Left hindlimb (tissue), 1 donor: ENCODE results near the gene NCR1.
"Not testable (repeated sequence)": the region's sequence is repeated elsewhere in the genome, so short reads cannot be mapped to it uniquely, and the experiment has no call there.

Experiments used
- DNase-seq: peaks from one replicate; pipeline ENCODE4 v3.0.0-alpha.2; 2018

Gene NCR1

DNA sequence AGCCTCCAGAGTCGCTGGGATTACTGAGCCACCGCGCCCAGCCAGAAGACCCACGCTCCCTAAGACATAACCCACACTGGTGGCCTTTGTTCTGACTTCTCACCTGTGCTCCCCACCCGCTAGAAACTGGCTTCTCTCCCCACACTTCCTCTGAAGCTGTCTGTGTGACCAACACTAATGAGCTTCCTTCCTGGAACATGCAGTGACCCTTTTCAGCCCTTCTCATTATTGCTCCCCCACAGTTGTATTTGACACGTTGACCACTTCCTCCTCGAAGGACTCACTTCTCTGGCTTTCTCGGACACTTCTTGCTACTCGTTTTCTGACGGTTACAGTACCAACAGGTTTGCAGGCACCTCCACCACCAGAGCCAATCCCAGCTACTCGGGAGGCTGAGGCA lies 10.9 kb downstream of the NCR1 start:
- DNase-seq, result no peak

- no peak for DNase-seq
Measured at GRCh38 chr19:54918499-54918898, 12.6 kb downstream of the NCR1 start.

DNA sequence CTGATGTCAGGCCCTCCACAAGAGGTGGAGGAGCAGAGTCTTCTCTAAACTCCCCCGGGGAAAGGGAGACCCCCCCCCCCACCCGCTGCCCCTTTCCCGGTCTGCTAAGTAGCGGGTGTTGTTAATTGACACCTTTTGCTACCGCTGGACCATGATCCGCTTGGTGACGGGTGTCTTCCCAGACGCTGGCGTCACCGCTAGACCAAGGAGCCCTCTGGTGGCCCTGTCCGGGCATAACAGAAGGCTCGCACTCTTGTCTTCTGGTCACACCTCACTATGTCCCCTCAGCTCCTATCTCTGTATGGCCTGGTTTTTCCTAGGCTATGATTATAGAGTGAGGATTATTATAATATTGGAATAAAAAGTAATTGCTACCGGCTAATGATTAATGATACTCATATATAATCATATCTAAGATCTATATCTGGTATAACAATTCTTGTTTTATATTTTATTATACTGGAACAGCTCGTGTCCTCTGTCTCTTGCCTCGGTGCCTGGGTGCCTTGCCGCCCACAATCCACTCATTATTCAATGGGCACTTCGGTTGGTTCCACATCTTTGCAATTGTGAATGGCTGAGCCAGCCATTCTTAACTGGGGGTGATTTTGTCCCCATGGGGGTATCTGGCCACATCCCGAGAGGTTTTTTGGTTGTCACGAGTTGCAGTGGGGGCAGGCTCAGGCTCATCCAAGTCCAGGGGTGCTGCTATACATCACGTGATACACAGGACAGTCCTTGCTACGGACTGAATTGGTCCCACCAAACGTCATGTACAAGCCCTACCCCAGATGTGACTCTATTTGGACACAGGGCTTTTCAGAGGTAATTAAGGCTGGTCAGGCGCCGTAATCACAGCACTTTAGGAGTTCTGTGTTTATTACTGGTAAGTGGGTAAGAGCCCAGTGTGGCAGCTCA lies 14.0 kb downstream of the NCR1 start:
- DNase-seq, result not testable (repeated sequence)

GRCh38 chr19:54921082-54921481 lies 15.1 kb downstream of the NCR1 start:
- no peak for DNase-seq

DNA sequence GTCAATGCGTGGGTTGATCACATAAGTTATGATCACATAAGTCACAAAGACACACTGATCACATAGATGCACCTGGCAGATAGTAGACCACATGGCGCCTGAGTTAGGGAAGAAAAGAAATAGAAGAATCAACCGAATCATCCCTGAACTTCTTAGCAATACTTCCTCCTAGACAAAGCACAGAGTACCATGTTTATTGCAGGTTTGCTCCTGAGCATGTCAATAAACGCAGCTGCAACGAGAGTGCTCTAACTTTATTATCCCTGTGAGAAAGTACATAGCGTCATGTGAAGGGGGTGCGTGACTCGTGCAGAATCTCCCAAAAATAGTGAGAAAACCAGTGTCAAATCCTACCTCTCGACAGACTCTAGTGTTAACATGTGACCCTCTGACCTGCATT lies 17.3 kb downstream of the NCR1 start:
- DNase-seq, result no peak

DNA sequence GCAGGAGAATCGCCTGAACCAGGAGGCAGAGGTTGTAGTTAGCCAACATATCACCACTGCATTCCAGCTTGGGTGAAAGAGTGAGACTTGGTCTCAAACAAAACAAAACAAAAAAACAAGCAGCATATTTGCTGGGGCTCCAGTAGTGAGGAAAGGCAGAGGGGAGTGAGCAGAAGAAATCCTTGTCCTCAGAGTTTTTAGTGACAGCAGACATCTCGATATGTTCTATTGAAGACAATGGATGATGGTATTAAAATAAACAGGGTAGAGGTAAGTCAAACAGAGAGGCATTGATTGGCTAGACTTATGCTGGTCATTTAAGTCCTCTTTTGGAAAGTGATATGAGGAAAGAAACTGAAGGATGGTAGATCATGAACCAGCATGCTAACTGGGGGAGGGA lies 22.4 kb downstream of the NCR1 start:
- no peak for DNase-seq

DNA sequence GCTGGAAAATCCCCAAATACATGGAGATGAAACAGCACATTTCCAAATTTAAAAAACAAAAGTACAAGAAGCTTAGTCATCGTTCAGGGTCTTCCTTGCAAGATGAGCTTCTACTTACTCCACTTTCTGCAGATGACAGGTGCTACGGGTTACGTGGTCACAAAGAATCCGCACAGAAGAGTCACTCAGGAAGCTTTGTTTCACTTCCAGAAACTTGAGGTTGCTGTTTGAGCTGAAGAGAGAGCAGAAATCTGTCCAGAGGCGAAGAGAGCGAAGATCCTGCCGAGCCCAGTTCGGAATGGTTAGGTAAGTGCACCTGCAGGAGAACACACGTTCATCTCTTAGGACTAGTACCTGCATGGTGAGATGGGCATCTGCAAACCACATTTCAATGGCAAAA lies 32.0 kb downstream of the NCR1 start:
- DNase-seq, result no peak

DNA sequence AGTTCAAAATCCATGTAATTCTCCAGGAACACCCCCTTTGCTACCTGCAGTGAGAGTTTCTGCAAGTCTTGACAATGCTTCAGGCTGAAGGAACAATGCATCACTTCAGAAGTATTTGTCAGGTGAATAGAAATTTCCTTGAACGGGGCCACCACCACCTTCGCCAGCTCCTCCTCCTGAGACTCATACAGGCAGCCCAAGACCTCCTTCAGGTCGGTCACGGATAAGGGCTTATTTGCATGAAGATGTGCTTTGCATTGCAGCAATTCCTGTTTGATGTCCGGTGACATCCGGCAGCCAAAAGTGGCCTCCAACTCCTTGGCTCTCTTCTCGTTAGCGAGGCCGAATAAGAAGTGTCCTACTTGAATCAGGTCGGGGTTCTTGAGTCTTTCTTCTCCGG lies 33.0 kb downstream of the NCR1 start:
- DNase-seq, result no peak

DNA sequence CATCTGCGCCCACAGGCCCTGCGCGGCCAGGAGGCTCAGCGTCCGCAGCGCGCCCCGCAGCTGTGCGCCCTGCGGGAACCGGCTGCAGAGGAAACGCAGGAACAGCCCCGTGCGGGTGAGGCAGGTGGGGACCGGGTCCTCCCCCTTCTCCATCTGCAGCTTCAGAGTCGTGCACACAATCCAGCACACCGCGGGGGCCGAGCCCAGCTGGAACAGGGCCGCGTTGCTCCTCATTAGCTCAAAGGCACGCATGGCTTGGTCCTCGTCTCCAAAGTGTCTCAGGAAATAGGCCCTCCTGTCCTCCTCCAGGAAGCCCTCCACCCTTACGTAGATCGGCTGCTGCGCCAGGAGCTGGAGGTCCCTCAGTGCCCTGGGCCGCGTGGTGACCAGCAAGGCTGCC lies 33.6 kb downstream of the NCR1 start:
- not testable (repeated sequence) for DNase-seq

- DNase-seq, result not testable (repeated sequence)
Measured at GRCh38 chr19:54943772-54944361, 37.9 kb downstream of the NCR1 start.

DNA sequence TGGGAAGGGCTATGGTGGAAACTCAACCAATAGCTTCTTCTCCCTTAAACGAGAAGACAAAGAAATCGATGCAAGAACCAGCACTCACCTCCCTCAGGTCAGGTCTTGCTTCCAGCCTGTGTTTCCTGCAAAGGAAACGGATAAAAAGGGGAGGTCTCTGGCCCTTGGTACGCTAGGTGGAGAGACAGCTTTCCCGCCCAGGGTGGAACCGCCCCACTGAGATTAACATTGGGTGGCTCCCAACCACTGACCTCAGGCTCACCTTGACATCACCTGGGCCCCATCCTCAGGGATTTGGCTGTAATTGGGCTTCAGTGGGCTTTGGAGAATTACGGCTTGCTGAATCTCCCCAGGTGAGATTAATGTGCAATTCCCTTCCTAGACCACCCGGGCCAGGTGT lies 41.4 kb downstream of the NCR1 start, which contains the start of gene NLRP7:
Gene NLRP7, minus strand, starts transcription at position 150 of the 400 bp plus-strand sequence.
- DNase-seq, result no peak

DNA sequence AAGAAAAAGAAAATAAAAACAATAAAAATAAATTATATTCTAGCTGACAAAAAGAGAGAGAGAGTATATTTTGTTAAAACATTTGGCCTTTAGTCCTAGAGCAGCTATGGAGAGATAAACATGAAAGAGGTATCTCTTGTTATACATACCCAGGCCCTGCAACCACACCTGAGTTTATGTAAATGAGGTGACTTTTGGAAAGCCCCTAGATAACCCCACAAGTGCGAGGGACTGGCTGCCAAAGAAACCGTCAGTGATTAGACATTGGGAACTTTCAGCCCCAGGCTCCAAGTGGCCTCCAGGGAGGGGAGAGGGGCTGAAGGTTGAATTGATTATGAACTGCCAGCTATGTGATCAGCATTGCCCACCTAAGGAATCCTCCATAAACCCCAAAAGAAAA lies 43.5 kb downstream of the NCR1 start:
- DNase-seq, result no peak

- DNase-seq, result not testable (repeated sequence)
Measured at GRCh38 chr19:54950580-54950979, 44.6 kb downstream of the NCR1 start.

DNA sequence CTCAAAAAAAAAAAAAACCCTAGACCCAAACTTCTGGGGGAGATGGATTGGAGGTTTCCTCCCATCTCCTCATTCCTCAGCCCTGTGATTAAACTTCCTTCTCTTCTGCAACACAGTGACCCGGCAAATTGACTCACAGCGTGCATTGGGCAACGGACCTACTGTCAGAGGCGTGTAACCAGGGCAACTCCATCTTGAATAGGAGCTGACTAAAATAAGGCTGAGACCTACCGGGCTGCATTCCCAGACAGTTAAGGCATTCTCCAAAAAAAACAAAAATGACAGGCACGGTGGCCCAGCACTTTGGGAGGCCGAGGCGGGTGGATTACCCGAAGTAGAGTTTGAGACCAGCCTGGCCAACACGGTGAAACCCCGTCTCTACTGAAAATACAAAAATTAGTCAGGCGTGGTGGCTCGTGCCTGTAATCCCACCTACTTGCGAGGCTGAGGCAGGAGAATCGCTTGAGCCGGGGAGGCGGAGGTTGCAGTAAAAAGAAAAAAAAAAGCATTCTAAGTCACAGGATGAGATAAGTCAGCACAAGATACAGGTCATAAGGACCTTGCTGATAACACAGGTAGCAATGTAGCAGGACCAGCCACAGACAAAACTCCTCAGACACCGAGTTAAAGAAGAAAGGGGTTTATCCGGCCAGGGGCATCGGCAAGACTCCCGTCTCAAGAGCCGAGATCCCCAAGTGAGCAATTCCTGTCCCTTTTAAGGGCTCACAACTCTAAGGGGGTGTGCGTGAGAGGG lies 46.8 kb downstream of the NCR1 start:
- DNase-seq, result no peak

DNA sequence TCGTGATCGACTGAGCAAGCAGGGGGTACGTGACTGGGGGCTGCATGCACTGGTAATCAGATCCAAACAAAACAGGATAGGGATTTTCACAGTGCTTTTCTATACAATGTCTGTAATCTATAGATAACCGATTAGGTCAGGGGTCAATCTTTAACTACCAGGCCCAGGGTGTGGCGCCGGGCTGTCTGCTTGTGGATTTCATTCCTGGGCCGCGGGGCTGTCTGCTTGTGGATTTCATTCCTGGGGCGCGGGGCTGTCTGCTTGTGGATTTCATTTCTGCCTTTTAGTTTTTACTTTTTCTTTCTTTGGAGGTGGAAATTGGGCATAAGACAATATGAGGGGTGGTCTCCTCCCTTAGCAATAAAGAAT lies 47.4 kb downstream of the NCR1 start:
- DNase-seq, result not testable (repeated sequence)

DNA sequence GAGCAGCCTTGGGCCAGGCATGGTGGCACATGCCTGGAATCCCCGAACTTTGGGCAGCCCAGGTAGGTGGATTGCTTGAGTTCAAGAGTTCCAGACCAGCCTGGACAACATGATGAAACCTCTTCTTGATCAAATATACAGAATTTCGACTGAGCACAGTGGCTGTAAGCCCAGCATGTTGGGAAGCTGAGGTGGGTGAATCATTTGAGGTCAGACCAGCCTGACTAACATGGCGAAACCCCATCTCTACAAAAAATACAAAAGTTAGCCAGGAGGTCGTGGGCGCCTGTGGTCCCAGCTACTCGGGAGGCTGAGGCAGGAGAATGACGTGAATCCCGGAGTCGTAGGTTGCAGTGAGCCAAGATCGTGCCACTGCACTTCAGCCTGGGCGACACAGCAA lies 49.4 kb downstream of the NCR1 start:
- DNase-seq, result no peak

GRCh38 chr19:54959840-54960239 lies 53.9 kb downstream of the NCR1 start:
- DNase-seq, result no peak
